Activated T-cell treated with anti-CD3 and anti-CD28 coated beads, Interleukin-2, amount 50 U/mL, for 24 hours (primary cell): Measurements from ENCODE around the gene NHS.
"Not testable (repeated sequence)": the region's sequence is repeated elsewhere in the genome, so short reads cannot be mapped to it uniquely, and the experiment has no call there.

ENCODE experiments used
- DNase-seq: peaks from one replicate; pipeline ENCODE4 v3.0.0-alpha.2; 2020
- H3K27ac Mint-ChIP-seq: 2 replicates; pipeline ENCODE4 v1.8.0; 2020; ENCODE audit warnings: mild to moderate bottlenecking, mixed read lengths
- H3K27me3 Mint-ChIP-seq: 2 replicates; pipeline ENCODE4 v1.8.0; 2020; ENCODE audit warnings: mixed read lengths
- H3K36me3 Mint-ChIP-seq: 2 replicates; pipeline ENCODE4 v1.8.0; 2020; ENCODE audit warnings: low read depth, mixed read lengths
- H3K4me1 Mint-ChIP-seq: 2 replicates; pipeline ENCODE4 v1.8.0; 2020; ENCODE audit warnings: low read depth, mixed read lengths
- H3K4me3 Mint-ChIP-seq: 2 replicates; pipeline ENCODE4 v1.8.0; 2020; ENCODE audit warnings: mild to moderate bottlenecking, moderate library complexity, mixed read lengths
- H3K9me3 Mint-ChIP-seq: 2 replicates; pipeline ENCODE4 v1.8.0; 2020; ENCODE audit warnings: mixed read lengths

Gene NHS

DNA sequence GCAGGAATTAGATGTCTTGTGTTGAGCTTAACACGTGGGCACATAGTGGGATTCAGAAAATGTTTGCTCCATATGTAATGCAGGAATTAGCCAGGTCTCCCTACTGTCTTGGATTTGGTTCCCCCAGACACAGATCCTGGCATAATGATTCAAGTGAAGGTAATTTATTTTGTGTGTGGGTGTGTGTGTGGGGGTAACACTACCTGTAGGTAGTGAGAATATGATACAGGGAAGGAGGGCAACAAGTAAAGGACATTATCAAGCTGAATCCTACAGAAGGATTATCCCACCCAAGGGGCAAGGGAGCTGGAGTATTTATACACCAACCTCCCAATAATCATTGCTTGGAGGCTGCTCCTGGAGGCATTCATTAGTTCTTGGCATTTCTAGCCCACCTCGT lies 101.4 kb downstream of the NHS start:
- Mint-ChIP-seq H3K4me3 (no peak overlapping the region), H3K9me3 (no peaks in the 10 kb centered on the region)

DNA sequence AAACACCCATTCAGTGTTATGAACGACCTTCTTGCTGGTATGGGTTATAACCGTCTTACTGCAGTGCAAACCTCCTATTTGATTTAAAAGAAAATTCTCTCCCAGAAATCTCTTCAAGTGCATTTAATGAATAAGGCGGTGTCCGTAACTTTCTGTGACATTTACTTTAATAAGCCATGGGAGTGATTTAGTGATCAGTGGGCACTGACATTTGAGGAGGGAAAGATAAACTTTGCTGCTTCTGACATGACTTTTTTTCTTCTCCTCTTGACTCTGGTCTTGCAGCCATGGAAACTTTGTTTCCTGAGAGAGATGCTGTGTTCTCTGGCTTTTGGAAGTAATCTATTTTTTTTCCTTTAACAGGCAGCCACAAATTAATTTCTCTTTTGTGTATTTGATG lies 106.1 kb downstream of the NHS start:
- Mint-ChIP-seq H3K4me3 (no peak overlapping the region), H3K27me3 (peaks cover 43% of the 10 kb centered on the region), H3K4me1 (no peaks in the 10 kb centered on the region), H3K9me3 (no peaks in the 10 kb centered on the region), H3K27ac (no peak overlapping the region), H3K36me3 (no peaks in the 10 kb centered on the region)
- DNase-seq = no peak

More for the DNA sequence above, 101.4 kb downstream of the NHS start:
- Mint-ChIP-seq H3K36me3 (no peaks in the 10 kb centered on the region), H3K27ac (no peak overlapping the region), H3K4me1 (no peaks in the 10 kb centered on the region), H3K27me3 (peaks cover 36% of the 10 kb centered on the region)
- DNase-seq = no peak

DNA sequence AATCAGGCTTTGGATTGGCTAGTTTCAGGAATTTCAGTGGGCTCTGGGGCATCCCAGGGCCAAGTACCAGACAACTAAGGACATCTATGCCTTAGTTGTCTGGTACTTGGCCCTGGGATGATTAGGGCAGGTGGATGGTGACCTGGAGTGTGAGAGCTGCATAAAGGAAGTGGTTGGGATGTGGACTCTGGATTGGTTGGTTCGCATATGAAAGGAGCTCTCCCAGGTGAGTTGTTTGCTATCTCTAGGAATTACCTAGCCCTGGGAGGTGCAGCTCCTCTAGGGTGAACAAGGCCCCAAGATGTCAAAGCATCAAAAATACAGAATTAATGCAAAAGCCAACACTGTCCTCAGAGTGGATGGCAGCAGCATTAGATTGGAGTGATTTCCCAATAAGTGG lies 109.6 kb downstream of the NHS start:
- Mint-ChIP-seq H3K4me3 (no peak overlapping the region), H3K9me3 (no peaks in the 10 kb centered on the region), H3K27me3 (peaks cover 34% of the 10 kb centered on the region), H3K27ac (no peak overlapping the region), H3K4me1 (no peaks in the 10 kb centered on the region), H3K36me3 (no peaks in the 10 kb centered on the region)
- DNase-seq = no peak

DNA sequence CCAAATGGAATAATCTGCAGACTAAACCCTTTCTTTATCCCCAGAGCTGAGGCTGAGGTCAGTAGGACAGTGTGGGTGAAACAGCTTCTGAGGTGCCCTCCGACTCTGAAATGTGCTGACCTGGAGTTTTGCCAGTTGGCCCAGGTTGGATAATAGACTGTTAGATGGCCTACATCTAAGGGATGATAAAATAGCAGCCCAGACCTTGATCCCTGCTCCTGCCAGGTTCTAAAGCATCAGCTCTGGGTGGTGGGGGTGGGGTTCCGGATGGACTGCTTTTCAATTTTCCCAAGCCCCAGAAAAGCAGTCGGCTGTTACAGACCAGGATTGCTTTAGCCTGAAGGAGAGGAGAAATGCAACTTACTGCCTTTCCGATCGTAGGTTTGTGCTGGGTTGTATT lies 110.4 kb downstream of the NHS start:
- Mint-ChIP-seq H3K27ac (no peak overlapping the region), H3K27me3 (peaks cover 31% of the 10 kb centered on the region), H3K36me3 (no peaks in the 10 kb centered on the region), H3K4me3 (no peak overlapping the region), H3K9me3 (no peaks in the 10 kb centered on the region), H3K4me1 (no peaks in the 10 kb centered on the region)
- no peak for DNase-seq

DNA sequence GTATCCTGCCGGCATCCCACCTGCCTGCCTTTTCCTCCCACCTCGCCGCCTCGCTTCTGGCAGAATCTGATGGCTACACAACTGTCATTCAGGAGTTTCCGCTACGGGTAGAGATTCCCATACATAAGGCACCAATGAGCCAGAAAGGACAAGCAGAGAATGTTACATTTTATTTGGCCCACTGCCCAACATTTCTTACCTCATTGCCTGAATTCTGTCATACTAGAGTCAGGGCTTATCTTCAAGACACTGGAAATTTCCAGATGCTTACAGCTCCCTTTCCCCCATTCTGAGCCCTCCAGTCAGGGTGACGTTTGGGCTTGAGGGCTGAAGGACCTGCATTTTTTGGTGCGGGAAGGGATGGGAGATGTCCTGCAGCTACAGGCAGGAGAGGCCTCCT lies 113.0 kb downstream of the NHS start:
- Mint-ChIP-seq H3K27ac (no peak overlapping the region), H3K27me3 (peaks cover 34% of the 10 kb centered on the region), H3K36me3 (no peaks in the 10 kb centered on the region), H3K9me3 (no peaks in the 10 kb centered on the region), H3K4me1 (no peaks in the 10 kb centered on the region), H3K4me3 (no peak overlapping the region)
- no peak for DNase-seq

DNA sequence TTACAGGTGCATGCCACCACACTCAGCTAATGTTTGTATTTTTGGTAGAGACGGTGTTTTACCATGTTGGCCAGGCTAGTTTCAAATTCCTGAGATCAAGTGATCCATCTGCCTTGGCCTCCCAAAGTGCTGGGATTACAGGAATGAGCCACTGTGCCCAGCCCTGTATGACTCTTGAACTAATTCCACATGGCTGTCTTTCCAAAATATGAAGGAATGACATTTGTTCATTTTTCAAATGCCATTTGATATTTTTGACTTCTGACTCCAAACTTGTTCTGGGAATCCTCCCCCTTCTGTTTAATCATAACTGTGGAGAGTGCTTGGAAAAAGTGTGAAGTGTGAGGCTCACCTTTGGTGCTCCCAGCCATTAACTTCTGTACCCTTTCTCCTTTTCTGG lies 119.2 kb downstream of the NHS start:
- Mint-ChIP-seq H3K27ac (no peak overlapping the region), H3K9me3 (no peaks in the 10 kb centered on the region), H3K27me3 (peaks cover 52% of the 10 kb centered on the region), H3K36me3 (no peaks in the 10 kb centered on the region), H3K4me3 (no peak overlapping the region), H3K4me1 (no peaks in the 10 kb centered on the region)
- no peak for DNase-seq

DNA sequence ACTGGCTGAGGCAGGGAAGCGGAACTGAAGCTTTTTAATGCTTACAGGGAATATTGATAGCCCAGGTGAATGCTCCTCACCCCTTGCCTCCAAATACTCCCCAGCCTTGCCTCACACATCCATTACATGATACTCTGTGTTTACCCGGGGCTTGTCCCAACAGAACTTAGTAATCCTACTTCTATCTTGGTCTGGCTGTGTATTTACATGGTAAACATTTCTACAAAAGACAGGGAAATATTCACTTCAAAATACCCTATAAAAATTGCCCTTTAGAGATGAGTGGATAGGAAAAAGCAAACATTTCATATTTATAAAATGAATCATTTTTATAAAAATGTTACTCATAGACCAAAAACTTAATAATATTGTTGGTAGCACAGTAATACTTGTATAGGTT lies 120.1 kb downstream of the NHS start:
- Mint-ChIP-seq H3K27me3 (peaks cover 59% of the 10 kb centered on the region), H3K36me3 (no peaks in the 10 kb centered on the region), H3K27ac (no peak overlapping the region), H3K4me1 (no peaks in the 10 kb centered on the region), H3K4me3 (no peak overlapping the region), H3K9me3 (no peaks in the 10 kb centered on the region)
- DNase-seq = no peak

DNA sequence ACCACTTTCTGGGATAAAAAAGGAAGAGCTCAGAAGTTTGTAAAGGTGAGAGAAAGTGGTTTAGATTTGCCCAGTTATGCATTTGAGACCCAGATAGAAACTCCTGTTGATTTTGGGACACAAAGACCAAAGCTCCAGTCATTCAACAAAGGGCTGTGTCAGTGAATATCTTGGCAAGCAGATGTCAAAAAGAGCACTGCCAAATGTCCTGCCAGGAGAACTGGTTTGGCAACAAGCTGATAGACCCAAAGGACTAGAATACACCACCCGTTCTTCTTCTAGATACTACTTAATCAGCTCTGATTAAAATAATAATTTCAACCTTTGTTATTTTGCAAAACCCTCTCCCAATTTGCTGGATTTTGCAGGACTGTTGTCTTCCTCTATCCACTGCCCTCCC lies 121.4 kb downstream of the NHS start:
- no peak overlapping the region for H3K27ac Mint-ChIP-seq
- H3K4me3 Mint-ChIP-seq = no peak overlapping the region
- peaks cover 71% of the 10 kb centered on the region for H3K27me3 Mint-ChIP-seq
- no peak for DNase-seq
- H3K9me3 Mint-ChIP-seq = no peaks in the 10 kb centered on the region
- H3K4me1 Mint-ChIP-seq = no peaks in the 10 kb centered on the region
- H3K36me3 Mint-ChIP-seq = no peaks in the 10 kb centered on the region

DNA sequence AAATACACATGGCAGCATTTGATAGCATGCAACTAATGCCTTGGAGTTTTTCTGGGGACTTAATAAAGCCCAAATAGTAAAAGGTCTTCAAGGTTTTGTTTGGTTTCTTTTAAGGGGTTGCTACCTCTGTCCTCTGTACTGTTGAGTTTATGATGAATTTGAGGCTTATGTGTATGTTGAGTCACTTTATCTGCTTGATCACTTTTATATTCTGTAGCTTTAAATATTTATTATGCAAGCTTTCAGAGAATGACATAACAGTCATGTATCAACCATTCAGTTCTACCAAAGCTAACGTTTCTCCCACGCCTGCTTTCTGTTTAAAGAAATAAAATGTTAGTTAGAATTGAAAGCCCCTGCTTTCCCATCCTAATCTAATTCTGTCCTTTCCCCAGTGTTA lies 122.2 kb downstream of the NHS start:
- H3K27ac Mint-ChIP-seq = no peak overlapping the region
- H3K27me3 Mint-ChIP-seq = peaks cover 71% of the 10 kb centered on the region
- no peak overlapping the region for H3K4me3 Mint-ChIP-seq
- H3K4me1 Mint-ChIP-seq = no peaks in the 10 kb centered on the region
- DNase-seq = no peak
- no peaks in the 10 kb centered on the region for H3K36me3 Mint-ChIP-seq
- no peaks in the 10 kb centered on the region for H3K9me3 Mint-ChIP-seq

DNA sequence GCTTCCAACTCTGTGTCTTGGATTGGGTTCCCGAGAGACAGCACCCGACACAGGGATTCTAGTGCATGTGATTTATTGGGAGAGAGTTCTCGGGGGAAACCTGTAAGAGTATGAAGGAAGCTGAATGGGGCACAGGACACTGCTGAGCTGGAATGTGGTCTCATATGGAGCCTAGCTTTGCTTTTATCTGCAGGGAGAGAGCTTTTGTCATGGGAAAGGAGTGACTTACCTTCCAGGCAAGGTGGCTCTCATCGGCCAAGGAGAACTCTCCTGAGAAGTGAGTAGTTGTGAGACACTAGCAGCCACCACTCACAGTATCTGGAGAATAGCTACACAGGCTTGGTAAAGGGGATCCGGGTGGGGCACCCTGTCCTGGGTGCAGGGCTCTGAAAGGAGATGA lies 124.5 kb downstream of the NHS start:
- no peak overlapping the region for H3K4me3 Mint-ChIP-seq
- H3K36me3 Mint-ChIP-seq = no peaks in the 10 kb centered on the region
- peaks cover 59% of the 10 kb centered on the region for H3K27me3 Mint-ChIP-seq
- H3K9me3 Mint-ChIP-seq = no peaks in the 10 kb centered on the region
- H3K4me1 Mint-ChIP-seq = no peaks in the 10 kb centered on the region
- no peak for DNase-seq
- no peak overlapping the region for H3K27ac Mint-ChIP-seq

DNA sequence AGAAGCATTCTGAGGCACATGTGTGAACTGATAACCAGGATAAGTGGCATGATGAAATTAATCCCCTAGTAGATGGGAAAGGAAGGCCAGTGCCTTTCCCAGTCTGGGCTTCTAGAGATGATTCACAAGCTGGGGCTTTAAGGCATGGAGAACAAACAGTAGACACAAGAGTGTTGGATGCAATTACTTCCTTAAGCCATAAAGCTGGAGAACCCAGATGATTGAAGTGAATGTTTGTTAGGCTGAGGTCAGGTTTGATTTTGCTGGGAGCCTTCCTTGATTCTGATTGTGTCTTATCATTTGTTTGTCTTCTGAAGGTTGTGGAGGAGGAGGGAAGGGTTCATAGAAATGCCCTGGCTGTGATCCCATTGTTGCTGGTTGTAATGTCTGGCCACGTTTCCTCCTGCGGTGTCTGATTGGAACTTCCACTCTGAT lies 125.2 kb downstream of the NHS start:
- H3K9me3 Mint-ChIP-seq = no peaks in the 10 kb centered on the region
- H3K4me1 Mint-ChIP-seq = no peaks in the 10 kb centered on the region
- H3K27ac Mint-ChIP-seq = no peak overlapping the region
- H3K27me3 Mint-ChIP-seq = peaks cover 52% of the 10 kb centered on the region
- DNase-seq = no peak
- no peaks in the 10 kb centered on the region for H3K36me3 Mint-ChIP-seq
- no peak overlapping the region for H3K4me3 Mint-ChIP-seq

DNA sequence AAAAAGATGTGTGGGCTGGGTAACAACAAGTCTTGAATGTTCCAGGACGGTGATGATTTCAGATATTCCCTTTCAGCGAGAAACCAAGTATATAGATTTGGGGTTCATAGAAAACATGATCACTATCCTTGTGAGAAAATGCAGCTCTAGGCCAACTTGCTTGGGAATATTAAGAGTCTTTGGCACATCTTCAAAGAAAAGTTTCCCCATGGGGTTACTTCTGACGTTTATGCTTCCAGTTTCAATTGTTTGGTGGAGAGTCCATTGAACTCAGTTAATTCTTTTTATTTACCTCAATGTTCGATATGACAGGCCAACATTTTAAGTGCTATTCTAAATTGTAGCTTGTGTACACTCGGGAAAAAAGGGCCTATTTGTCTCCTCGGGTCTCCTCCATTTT lies 126.7 kb downstream of the NHS start:
- Mint-ChIP-seq H3K27ac (no peak overlapping the region), H3K36me3 (no peaks in the 10 kb centered on the region), H3K4me1 (no peaks in the 10 kb centered on the region), H3K4me3 (no peak overlapping the region), H3K9me3 (no peaks in the 10 kb centered on the region), H3K27me3 (peaks cover 46% of the 10 kb centered on the region)
- no peak for DNase-seq

DNA sequence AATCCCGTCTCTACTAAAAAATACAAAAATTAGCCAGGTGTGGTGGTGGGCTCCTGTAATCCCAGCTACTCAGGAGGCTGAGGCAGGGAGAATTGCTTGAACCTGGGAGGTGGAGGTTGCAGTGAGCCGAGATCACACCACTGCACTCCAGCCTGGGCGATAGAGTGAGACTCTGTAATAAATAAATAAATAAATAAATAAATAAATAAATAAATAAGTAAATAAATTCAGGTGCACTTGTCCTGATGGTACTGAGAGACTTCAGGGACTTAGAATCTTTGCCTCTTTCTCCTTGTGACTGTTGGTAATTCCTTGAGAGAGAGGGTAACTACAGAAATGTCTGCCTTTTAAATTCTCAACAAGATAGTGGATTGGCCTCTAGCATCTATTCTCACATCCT lies 131.4 kb downstream of the NHS start:
- DNase-seq, H3K4me1 Mint-ChIP-seq, H3K27ac Mint-ChIP-seq, H3K4me3 Mint-ChIP-seq, H3K9me3 Mint-ChIP-seq, H3K36me3 Mint-ChIP-seq: not testable (repeated sequence)
- peaks cover 12% of the 10 kb centered on the region for H3K27me3 Mint-ChIP-seq

DNA sequence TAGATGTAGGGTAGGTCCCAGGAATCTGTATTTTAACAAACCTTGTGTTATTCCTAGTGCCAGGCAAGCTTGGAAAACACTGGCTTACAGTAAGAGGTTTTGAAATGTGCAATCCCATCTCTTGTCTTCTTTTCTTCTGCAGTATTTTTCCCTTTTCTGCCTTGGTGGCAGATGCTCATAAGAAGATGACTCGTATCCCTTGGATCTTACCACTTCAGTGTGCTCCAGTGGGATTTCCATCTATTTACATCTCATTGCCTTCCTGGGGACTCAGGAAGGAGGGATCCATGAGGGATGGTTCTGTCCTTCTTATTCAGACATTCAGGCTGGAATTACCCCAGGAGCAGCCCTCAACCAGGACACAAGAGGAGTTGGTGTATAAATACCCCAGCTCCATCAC lies 136.6 kb downstream of the NHS start:
- no peak overlapping the region for H3K4me3 Mint-ChIP-seq
- no peaks in the 10 kb centered on the region for H3K9me3 Mint-ChIP-seq
- no peak overlapping the region for H3K27ac Mint-ChIP-seq
- H3K36me3 Mint-ChIP-seq = no peaks in the 10 kb centered on the region
- no peaks in the 10 kb centered on the region for H3K4me1 Mint-ChIP-seq
- peaks cover 30% of the 10 kb centered on the region for H3K27me3 Mint-ChIP-seq
- no peak for DNase-seq

DNA sequence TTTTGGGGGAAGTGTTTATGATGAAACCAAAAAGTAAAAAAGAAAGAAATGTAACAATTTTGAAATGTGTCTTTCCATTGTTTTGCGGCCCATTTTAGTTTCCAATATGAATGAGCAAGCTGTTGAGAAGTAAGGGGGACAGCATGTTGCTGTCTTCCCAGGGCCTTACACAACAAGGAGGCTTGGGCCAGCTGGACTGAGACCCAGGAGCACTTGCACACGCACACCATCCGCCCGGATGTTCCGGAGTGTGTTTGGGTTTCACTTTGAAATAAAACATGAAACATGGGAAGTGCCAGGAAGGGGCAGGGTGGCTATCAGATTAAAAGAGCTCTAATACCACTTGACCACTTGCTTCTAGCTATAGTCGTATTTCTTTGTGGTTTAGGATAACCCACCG lies 144.4 kb downstream of the NHS start:
- H3K9me3 Mint-ChIP-seq = no peaks in the 10 kb centered on the region
- no peaks in the 10 kb centered on the region for H3K36me3 Mint-ChIP-seq
- DNase-seq = no peak
- peaks cover 40% of the 10 kb centered on the region for H3K27me3 Mint-ChIP-seq
- H3K4me1 Mint-ChIP-seq = no peaks in the 10 kb centered on the region
- no peak overlapping the region for H3K27ac Mint-ChIP-seq
- no peak overlapping the region for H3K4me3 Mint-ChIP-seq

DNA sequence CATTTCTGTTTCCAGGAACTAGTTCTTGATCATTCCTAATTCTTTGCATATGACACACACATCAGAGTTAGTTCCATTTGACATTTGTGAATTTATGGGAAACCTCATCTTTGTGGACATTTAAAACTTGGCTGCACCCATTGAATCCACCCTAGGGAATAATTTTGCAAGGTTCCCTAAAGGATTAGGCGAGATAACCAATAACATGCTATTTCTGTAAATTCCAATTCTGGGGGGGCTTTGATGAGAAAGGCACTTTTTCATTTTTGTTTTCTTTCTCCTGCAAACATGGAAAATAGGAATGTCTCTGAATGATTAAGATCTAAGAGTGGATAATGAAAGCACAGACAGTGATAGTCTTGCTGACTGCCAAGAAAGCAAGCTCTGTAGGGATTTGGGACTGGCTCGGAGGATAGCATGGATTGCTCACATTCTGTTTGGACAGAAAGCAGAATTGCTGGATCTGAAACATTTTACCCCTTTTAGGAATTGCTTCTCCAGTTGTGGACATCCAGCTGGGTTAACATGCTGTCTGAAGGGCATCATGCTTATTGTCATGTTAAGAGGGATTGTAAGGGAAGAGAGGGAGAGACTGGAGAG lies 145.1 kb downstream of the NHS start:
- DNase-seq = no peak
- Mint-ChIP-seq H3K9me3 (no peaks in the 10 kb centered on the region), H3K4me3 (no peak overlapping the region), H3K27me3 (peaks cover 35% of the 10 kb centered on the region), H3K4me1 (no peaks in the 10 kb centered on the region), H3K36me3 (no peaks in the 10 kb centered on the region), H3K27ac (no peak overlapping the region)
